ENCODE results near the gene SUSD1.

The SUSD1 gene

DNA sequence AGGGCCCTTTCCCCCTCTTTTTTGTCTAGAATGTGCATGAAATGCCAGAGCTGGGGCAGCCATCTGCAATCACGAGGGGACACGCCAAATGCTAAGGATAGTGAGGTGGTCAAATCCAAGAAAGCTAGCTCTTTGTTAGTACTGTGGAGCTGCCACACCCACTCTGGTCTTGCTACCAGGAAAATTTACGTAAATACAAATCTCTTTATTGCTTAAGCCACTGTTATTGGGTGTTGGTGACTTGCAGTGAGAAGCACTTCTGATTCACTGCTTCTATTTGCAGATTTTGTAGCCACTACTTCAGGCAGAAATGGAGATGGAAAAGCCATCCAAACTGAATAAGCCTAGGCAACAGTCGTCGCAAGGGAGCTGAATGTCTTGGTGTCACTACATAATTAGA, 25.6 kb upstream of the SUSD1 start:
- TF ChIP-seq ZNF529 (tag by site-specific recombination; IDR thresholded peaks at IDR 0.05; ENCODE audit: insufficient replicate concordance) (no peak), ZNF138 (tag by site-specific recombination; IDR thresholded peaks at IDR 0.05; ENCODE audit: borderline replicate concordance) (no peak), KLF16 (tag by site-specific recombination; IDR thresholded peaks at IDR 0.05) (no peak)
- no peaks in the 10 kb centered on the region for H3K4me1 ChIP-seq (ENCODE audit: control insufficient read depth, insufficient read depth, low read length)
- no peaks in the 10 kb centered on the region for H3K36me3 ChIP-seq (ENCODE audit: control insufficient read depth in 2 of 2, insufficient read depth in 1 of 2, low read length in 2 of 2)
- CTCF ChIA-PET = no interaction called here
- no peaks in the 10 kb centered on the region for H3K9me3 ChIP-seq (ENCODE audit: control insufficient read depth, insufficient read depth, low read depth, low read length)
- POLR2A ChIA-PET = interaction anchor here (0.7 kb wide), 1 partner anchor 585 kb away, joined by 4 read pairs; no protein-coding TSS in a partner anchor
- no peak overlapping the region for H3K4me3 ChIP-seq (ENCODE audit: low read depth, low read length)
- H3K27ac ChIP-seq (ENCODE audit: extremely low read depth, low read depth, low read length) = no peak overlapping the region

DNA sequence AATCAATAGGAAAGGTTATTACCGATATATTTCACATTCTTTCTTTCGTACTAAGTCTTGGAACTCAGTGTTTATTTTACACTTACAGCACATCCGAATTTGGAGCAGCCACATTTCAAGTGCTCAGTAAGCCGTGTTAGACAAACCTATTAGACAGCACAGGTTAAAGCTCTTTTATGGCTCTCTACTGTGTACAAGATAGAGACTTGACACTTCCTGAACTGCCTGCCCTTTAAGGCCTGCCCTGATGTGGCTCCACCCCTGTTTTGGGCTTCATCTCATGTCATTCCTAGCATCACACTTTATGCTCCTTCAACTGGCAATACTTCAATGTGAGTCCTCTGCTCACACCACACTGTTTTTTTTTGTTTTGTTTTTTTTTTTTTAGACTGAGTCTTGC, 23.5 kb upstream of the SUSD1 start:
- Histone ChIP-seq H3K36me3 (ENCODE audit: control insufficient read depth in 2 of 2, insufficient read depth in 1 of 2, low read length in 2 of 2) (no peaks in the 10 kb centered on the region), H3K4me3 (ENCODE audit: low read depth, low read length) (no peak overlapping the region), H3K9me3 (ENCODE audit: control insufficient read depth, insufficient read depth, low read depth, low read length) (no peaks in the 10 kb centered on the region), H3K4me1 (ENCODE audit: control insufficient read depth, insufficient read depth, low read length) (no peaks in the 10 kb centered on the region), H3K27ac (ENCODE audit: extremely low read depth, low read depth, low read length) (no peak overlapping the region)
- TF ChIP-seq, protein P1, sequence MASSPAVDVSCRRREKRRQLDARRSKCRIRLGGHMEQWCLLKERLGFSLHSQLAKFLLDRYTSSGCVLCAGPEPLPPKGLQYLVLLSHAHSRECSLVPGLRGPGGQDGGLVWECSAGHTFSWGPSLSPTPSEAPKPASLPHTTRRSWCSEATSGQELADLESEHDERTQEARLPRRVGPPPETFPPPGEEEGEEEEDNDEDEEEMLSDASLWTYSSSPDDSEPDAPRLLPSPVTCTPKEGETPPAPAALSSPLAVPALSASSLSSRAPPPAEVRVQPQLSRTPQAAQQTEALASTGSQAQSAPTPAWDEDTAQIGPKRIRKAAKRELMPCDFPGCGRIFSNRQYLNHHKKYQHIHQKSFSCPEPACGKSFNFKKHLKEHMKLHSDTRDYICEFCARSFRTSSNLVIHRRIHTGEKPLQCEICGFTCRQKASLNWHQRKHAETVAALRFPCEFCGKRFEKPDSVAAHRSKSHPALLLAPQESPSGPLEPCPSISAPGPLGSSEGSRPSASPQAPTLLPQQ (tag by site-specific recombination; IDR thresholded peaks at IDR 0.05) = no peak
- TF ChIP-seq BCL11B (tag by site-specific recombination; IDR thresholded peaks at IDR 0.05; ENCODE audit: low read depth) (no peak), GFI1B (tag by site-specific recombination; IDR thresholded peaks at IDR 0.05) (no peak), KLF1 (tag by site-specific recombination; IDR thresholded peaks at IDR 0.05) (no peak), ZNF677 (tag by site-specific recombination; IDR thresholded peaks at IDR 0.05) (no peak), ZNF629 (tag by site-specific recombination; IDR thresholded peaks at IDR 0.05) (no peak), ZNF426 (tag by site-specific recombination; IDR thresholded peaks at IDR 0.05) (no peak), YY2 (tag by site-specific recombination; IDR thresholded peaks at IDR 0.05) (no peak), ZNF76 (tag by site-specific recombination; IDR thresholded peaks at IDR 0.05; ENCODE audit: borderline replicate concordance, low read depth) (no peak), KLF9 (tag by site-specific recombination; IDR thresholded peaks at IDR 0.05; ENCODE audit: low read depth) (no peak), IKZF3 (tag by site-specific recombination; IDR thresholded peaks at IDR 0.05) (no peak), ZNF214 (tag by site-specific recombination; IDR thresholded peaks at IDR 0.05; ENCODE audit: borderline replicate concordance) (no peak), ZNF549 (tag by site-specific recombination; IDR thresholded peaks at IDR 0.05) (no peak), ZBTB26 (tag by site-specific recombination; optimal IDR thresholded peaks at IDR 0.05) (no peak), PBX3 (CRISPR knock-in tag; IDR thresholded peaks at IDR 0.05) (no peak)
- TF ChIP-seq, protein P2, sequence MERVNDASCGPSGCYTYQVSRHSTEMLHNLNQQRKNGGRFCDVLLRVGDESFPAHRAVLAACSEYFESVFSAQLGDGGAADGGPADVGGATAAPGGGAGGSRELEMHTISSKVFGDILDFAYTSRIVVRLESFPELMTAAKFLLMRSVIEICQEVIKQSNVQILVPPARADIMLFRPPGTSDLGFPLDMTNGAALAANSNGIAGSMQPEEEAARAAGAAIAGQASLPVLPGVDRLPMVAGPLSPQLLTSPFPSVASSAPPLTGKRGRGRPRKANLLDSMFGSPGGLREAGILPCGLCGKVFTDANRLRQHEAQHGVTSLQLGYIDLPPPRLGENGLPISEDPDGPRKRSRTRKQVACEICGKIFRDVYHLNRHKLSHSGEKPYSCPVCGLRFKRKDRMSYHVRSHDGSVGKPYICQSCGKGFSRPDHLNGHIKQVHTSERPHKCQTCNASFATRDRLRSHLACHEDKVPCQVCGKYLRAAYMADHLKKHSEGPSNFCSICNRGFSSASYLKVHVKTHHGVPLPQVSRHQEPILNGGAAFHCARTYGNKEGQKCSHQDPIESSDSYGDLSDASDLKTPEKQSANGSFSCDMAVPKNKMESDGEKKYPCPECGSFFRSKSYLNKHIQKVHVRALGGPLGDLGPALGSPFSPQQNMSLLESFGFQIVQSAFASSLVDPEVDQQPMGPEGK (tag by site-specific recombination; IDR thresholded peaks at IDR 0.05) = no peak
- ChIA-PET POLR2A (no interaction called here), CTCF (interaction anchor here (0.6 kb wide), 1 partner anchor 1111 kb away, joined by 3 read pairs; no protein-coding TSS in a partner anchor)

All from HEK293 (cell line).